K562 treated with DMSO at 1 percent for 4 hours (cell line): ENCODE data around the gene DDI1. TPM values are rescaled to one million over a fixed set of nuclear protein-coding genes. Genes with fewer than 3 reads are reported as not detected.

Source experiments
- total RNA-seq: library from RNA; unstranded; fragments of 300-600 nt; gene quantifications from 2 replicates; pipeline ENCODE4 v1.2.3, GENCODE V29; 2022; ENCODE audit not compliant: insufficient read depth

The DDI1 gene
- not detected in 2 replicates for total RNA-seq

GRCh38 chr11:104036588-104036987 lies at the start of gene DDI1:
Gene DDI1 (plus strand): TSS chr11:104036640. CDS start chr11:104036823, 183 bp downstream.

Other genes starting within 250 kb of the DDI1 start
- not detected in 2 replicates for gene PDGFD, start 127.5 kb downstream of the DDI1 start, total RNA-seq